ENCODE data around the gene MZT2B. TPM values are rescaled to one million over a fixed set of nuclear protein-coding genes. Genes with fewer than 3 reads are reported as not detected.
A peak's percentile ranks its signal among the peaks of the same experiment; 100 is the strongest.
"Not testable (repeated sequence)": the region's sequence is repeated elsewhere in the genome, so short reads cannot be mapped to it uniquely, and the experiment has no call there.

MZT2B gene
- total and polyA plus RNA-seq, 2 of the 8 experiments (the other 6 are each of a cell fraction or from before 2014, with no cell fraction given), result 90.3 to 151 TPM

GRCh38 chr2:130193824-130194223 lies 11.8 kb downstream of the MZT2B start:
- H3K79me1 ChIP-seq (ENCODE audit: low read depth, low read length); H3K23me2 ChIP-seq (ENCODE audit: low read depth, low read length); H2AFZ ChIP-seq (ENCODE audit: low read length); H3K36me3 ChIP-seq (ENCODE audit: control insufficient read depth in 2 of 4, insufficient read depth in 4 of 4, low read length in 3 of 4); H2AK5ac ChIP-seq (ENCODE audit: low read depth, low read length); H3K4me2 ChIP-seq (ENCODE audit: insufficient read depth in 1 of 2, low read depth in 2 of 2, low read length in 2 of 2); H3K4ac ChIP-seq (replicated peaks; ENCODE audit: insufficient read length, low read depth, low read length); H4K5ac ChIP-seq (ENCODE audit: insufficient read length, low read depth, low read length); H3K27me3 ChIP-seq (replicated peaks in 1 of 4; ENCODE audit: control insufficient read depth in 3 of 4, extremely low read depth in 1 of 4, insufficient read depth in 3 of 4, low read length in 3 of 4); H2BK12ac ChIP-seq (ENCODE audit: low read depth, low read length); H3K23ac ChIP-seq (ENCODE audit: insufficient read length); H2BK120ac ChIP-seq (replicated peaks; ENCODE audit: low read depth, low read length); H3K9me3 ChIP-seq (ENCODE audit: insufficient read depth in 2 of 2, low read depth in 1 of 2, low read length in 1 of 2); H2BK20ac ChIP-seq (ENCODE audit: low read length); DNase-seq (ENCODE audit: low read depth in 1 of 2, low spot score in 2 of 2); H4K91ac ChIP-seq (replicated peaks; ENCODE audit: insufficient read length, low read length); H3K4me1 ChIP-seq (replicated peaks in 1 of 4; ENCODE audit: control insufficient read depth in 3 of 4, insufficient read depth in 4 of 4, low read length in 3 of 4); H2BK15ac ChIP-seq (ENCODE audit: low read length); CTCF ChIA-PET (ENCODE audit: partially characterized antibody); H3K9ac ChIP-seq (replicated peaks in 1 of 4; ENCODE audit: extremely low read depth in 1 of 4, low read depth in 3 of 4, low read length in 3 of 4); FAIRE-seq; H4K8ac ChIP-seq (ENCODE audit: extremely low read depth, insufficient read depth, low read length); H2BK5ac ChIP-seq (ENCODE audit: low read depth, low read length); H3K56ac ChIP-seq (replicated peaks; ENCODE audit: insufficient read length, low read depth, low read length); H3K27ac ChIP-seq (ENCODE audit: low read depth, low read length); POLR2A ChIA-PET (ENCODE audit: partially characterized antibody); H3K18ac ChIP-seq (ENCODE audit: extremely low read depth, low read length); H4K20me1 ChIP-seq (replicated peaks in 1 of 2; ENCODE audit: control insufficient read depth in 1 of 2, insufficient read depth in 2 of 2, low read length in 2 of 2); H3K14ac ChIP-seq (ENCODE audit: insufficient read length); H3K4me3 ChIP-seq (ENCODE audit: extremely low read depth in 1 of 4, insufficient read depth in 2 of 4, low read depth in 3 of 4, low read length in 4 of 4); H3K79me2 ChIP-seq (ENCODE audit: control insufficient read depth in 1 of 2, insufficient read depth in 2 of 2, low read length in 2 of 2): not testable (repeated sequence)
- WGBS, 2 experiments (ENCODE audit: extremely low coverage in 1 of 2, insufficient coverage in 1 of 2, insufficient read length in 1 of 2, insufficient replicate concordance in 2 of 2, low coverage in 1 of 2, low lambda C conversion rate in 2 of 2, missing lambda C conversion rate in 1 of 2), result 86% methylated on average over 18 of the region's 22 CpGs; no CpG with 5 or more reads in 1 of the 2 experiments

GRCh38 chr2:130195089-130195635 lies 13.1 kb downstream of the MZT2B start:
- H3K4me2 ChIP-seq (ENCODE audit: insufficient read depth in 1 of 2, low read depth in 2 of 2, low read length in 2 of 2); H3K4ac ChIP-seq (replicated peaks; ENCODE audit: insufficient read length, low read depth, low read length); H2BK5ac ChIP-seq (ENCODE audit: low read depth, low read length); H2AK5ac ChIP-seq (ENCODE audit: low read depth, low read length); H3K23ac ChIP-seq (ENCODE audit: insufficient read length); H3K14ac ChIP-seq (ENCODE audit: insufficient read length); H3K27me3 ChIP-seq (replicated peaks in 1 of 4; ENCODE audit: control insufficient read depth in 3 of 4, extremely low read depth in 1 of 4, insufficient read depth in 3 of 4, low read length in 3 of 4); H2BK120ac ChIP-seq (replicated peaks; ENCODE audit: low read depth, low read length); H3K18ac ChIP-seq (ENCODE audit: extremely low read depth, low read length); H3K4me1 ChIP-seq (replicated peaks in 1 of 4; ENCODE audit: control insufficient read depth in 3 of 4, insufficient read depth in 4 of 4, low read length in 3 of 4); H3K79me2 ChIP-seq (ENCODE audit: control insufficient read depth in 1 of 2, insufficient read depth in 2 of 2, low read length in 2 of 2); H3K23me2 ChIP-seq (ENCODE audit: low read depth, low read length); POLR2A ChIA-PET (ENCODE audit: partially characterized antibody); H3K36me3 ChIP-seq (ENCODE audit: control insufficient read depth in 2 of 4, insufficient read depth in 4 of 4, low read length in 3 of 4); H4K5ac ChIP-seq (ENCODE audit: insufficient read length, low read depth, low read length); H3K9ac ChIP-seq (replicated peaks in 1 of 4; ENCODE audit: extremely low read depth in 1 of 4, low read depth in 3 of 4, low read length in 3 of 4); H3K9me3 ChIP-seq (ENCODE audit: insufficient read depth in 2 of 2, low read depth in 1 of 2, low read length in 1 of 2); H4K91ac ChIP-seq (replicated peaks; ENCODE audit: insufficient read length, low read length); H3K27ac ChIP-seq (ENCODE audit: low read depth, low read length); H3K79me1 ChIP-seq (ENCODE audit: low read depth, low read length); H3K4me3 ChIP-seq (ENCODE audit: extremely low read depth in 1 of 4, insufficient read depth in 2 of 4, low read depth in 3 of 4, low read length in 4 of 4); H3K56ac ChIP-seq (replicated peaks; ENCODE audit: insufficient read length, low read depth, low read length); H4K8ac ChIP-seq (ENCODE audit: extremely low read depth, insufficient read depth, low read length); H4K20me1 ChIP-seq (replicated peaks in 1 of 2; ENCODE audit: control insufficient read depth in 1 of 2, insufficient read depth in 2 of 2, low read length in 2 of 2); H2BK20ac ChIP-seq (ENCODE audit: low read length); CTCF ChIA-PET (ENCODE audit: partially characterized antibody); H2AFZ ChIP-seq (ENCODE audit: low read length); H2BK12ac ChIP-seq (ENCODE audit: low read depth, low read length); H2BK15ac ChIP-seq (ENCODE audit: low read length); FAIRE-seq: not testable (repeated sequence)
- DNase-seq (ENCODE audit: low read depth in 1 of 2, low spot score in 2 of 2), result peak in 1 of 2 experiments; percentile 10
- 82% methylated on average over 9 of the region's 9 CpGs; no CpG with 5 or more reads in 1 of the 2 experiments for WGBS, 2 experiments (ENCODE audit: extremely low coverage in 1 of 2, insufficient coverage in 1 of 2, insufficient read length in 1 of 2, insufficient replicate concordance in 2 of 2, low coverage in 1 of 2, low lambda C conversion rate in 2 of 2, missing lambda C conversion rate in 1 of 2)

All from H1 (cell line).